GM10248 (cell line): ENCODE measurements around the gene TBC1D1.

Experiments
- CTCF ChIA-PET: fragments of 300-600 bp; sonication (Branson Sonifier 250); formaldehyde crosslinking; extraction: SDS; loops from one replicate; lab custom pipeline; 2021; ENCODE audit warnings: antibody characterized with exemption; lab: Yijun Ruan, JAX
- POLR2A ChIA-PET: fragments of 350-650 bp; sonication (Branson Sonifier 250); formaldehyde crosslinking; extraction: SDS; loops from one replicate; lab custom pipeline; 2020; ENCODE audit warnings: antibody characterized with exemption; lab: Yijun Ruan, JAX
- DNase-seq: peaks from one replicate; pipeline ENCODE4 v3.0.0; 2012; ENCODE audit errors: extremely low spot score
- TF ChIP-seq, protein P1 (sequence below): IDR thresholded peaks from 2 replicates; pipeline ENCODE4 v1.5.1; 2012; ENCODE audit warnings: mild to moderate bottlenecking, low read depth; ENCODE audit errors: extremely low read depth, missing control alignments, control extremely low read depth

Gene TBC1D1

DNA sequence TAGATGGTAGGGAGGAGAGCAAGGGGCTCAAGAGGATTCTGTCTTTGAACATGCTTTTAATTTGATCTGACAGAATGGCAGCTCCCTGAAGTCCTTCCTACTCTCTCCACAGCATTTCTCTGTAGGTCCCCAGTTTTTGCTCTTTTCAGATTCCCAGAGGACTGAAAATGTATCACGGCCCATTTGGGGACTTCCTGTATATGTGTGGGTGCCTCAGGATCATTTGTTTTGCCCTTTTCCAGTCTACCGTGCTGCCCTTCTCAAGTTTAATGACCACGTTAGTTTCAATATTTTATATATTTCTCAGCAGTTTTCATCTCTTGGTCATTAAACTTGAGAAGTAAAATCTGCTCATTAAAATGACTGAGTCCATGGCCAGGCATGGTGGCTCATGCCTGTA, 2.3 kb downstream of the TBC1D1 start:
- TF ChIP-seq, protein P1, sequence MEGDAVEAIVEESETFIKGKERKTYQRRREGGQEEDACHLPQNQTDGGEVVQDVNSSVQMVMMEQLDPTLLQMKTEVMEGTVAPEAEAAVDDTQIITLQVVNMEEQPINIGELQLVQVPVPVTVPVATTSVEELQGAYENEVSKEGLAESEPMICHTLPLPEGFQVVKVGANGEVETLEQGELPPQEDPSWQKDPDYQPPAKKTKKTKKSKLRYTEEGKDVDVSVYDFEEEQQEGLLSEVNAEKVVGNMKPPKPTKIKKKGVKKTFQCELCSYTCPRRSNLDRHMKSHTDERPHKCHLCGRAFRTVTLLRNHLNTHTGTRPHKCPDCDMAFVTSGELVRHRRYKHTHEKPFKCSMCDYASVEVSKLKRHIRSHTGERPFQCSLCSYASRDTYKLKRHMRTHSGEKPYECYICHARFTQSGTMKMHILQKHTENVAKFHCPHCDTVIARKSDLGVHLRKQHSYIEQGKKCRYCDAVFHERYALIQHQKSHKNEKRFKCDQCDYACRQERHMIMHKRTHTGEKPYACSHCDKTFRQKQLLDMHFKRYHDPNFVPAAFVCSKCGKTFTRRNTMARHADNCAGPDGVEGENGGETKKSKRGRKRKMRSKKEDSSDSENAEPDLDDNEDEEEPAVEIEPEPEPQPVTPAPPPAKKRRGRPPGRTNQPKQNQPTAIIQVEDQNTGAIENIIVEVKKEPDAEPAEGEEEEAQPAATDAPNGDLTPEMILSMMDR: no peak
- no peak for DNase-seq
- POLR2A ChIA-PET: interaction anchor here (2.2 kb wide), 1 partner anchor 67 kb away, joined by 8 read pairs; the partner anchor contains the start of gene PGM2
- CTCF ChIA-PET: interaction anchor here (1.0 to 1.1 kb wide), 2 partner anchors 10 to 290 kb away, joined by 3 read pairs; no protein-coding TSS in a partner anchor

DNA sequence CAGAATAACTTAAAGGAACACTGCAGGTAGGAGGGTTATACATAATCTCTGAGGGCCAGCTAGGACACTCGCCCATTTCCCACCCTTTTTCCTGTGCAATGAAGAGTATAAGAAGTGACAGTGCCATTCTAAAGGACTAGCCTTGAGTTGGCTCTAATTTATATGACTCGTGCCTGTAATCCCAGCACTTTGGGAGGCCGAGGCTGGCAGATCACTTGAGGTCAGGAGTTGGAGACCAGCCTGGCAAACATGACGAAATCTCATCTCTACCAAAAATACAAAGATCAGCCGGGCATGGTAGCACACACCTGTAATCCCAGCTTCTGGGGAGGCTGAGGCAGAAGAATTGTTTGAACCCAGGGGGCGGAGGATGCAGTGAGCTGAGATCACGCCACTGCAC, 4.4 kb downstream of the TBC1D1 start:
- ChIA-PET CTCF (interaction anchor here (1.5 kb wide), 1 partner anchor 91 kb away, joined by 3 read pairs; no protein-coding TSS in a partner anchor), POLR2A (no interaction called here)
- TF ChIP-seq, protein P1: no peak
- DNase-seq: no peak

- POLR2A ChIA-PET: no interaction called here
- CTCF ChIA-PET: interaction anchor here (1.1 to 1.5 kb wide), 3 partner anchors 9 to 92 kb away, joined by 3 to 4 read pairs (median 3); no protein-coding TSS in a partner anchor
- no peak for DNase-seq
- TF ChIP-seq, protein P1: no peak
Observed at GRCh38 chr4:37896206-37896860, 5.4 kb downstream of the TBC1D1 start.

DNA sequence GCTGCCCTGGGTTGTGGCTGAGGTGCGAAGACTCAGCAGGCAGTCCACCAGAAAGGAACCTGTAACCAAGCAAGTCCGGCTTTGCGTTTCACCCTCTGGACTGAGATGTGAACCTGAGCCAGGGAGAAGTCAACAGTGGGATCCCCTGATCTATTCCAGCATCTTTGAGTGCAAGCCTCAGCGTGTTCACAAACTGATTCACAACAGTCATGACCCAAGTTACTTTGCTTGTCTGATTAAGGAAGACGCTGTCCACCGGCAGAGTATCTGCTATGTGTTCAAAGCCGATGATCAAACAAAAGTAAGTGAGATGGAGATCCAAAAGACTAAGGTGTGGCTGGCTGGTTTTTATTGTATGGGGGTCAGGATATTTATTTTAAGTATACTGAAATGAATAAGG, 11.3 kb downstream of the TBC1D1 start:
- POLR2A ChIA-PET: no interaction called here
- DNase-seq: no peak
- TF ChIP-seq, protein P1: no peak
- CTCF ChIA-PET: interaction anchor here (1.0 to 1.6 kb wide), 3 partner anchors 9 to 98 kb away, joined by 3 to 4 read pairs (median 3); no protein-coding TSS in a partner anchor

GRCh38 chr4:37902738-37903693, 12.1 kb downstream of the TBC1D1 start:
- DNase-seq: no peak
- ChIA-PET POLR2A (no interaction called here), CTCF (interaction anchor here (1.0 to 1.6 kb wide), 4 partner anchors 10 to 99 kb away, joined by 3 to 4 read pairs (median 4); no protein-coding TSS in a partner anchor)
- TF ChIP-seq, protein P1: no peak

- ChIA-PET POLR2A (no interaction called here), CTCF (interaction anchor here (1.6 kb wide), 1 partner anchor 14 kb away, joined by 4 read pairs; no protein-coding TSS in a partner anchor)
- no peak for DNase-seq
- TF ChIP-seq, protein P1: no peak
Observed at GRCh38 chr4:37903901-37904300, 13.0 kb downstream of the TBC1D1 start.
